Parathyroid adenoma (tissue), 2 donors: ENCODE data around the gene MAPRE3.

Source experiments
- H2AFZ ChIP-seq: fragments of 300-600 bp; sonication (generic); one replicate; pipeline ENCODE4 v1.7.0; 2017; ENCODE audit warnings: antibody characterized with exemption, mild to moderate bottlenecking
- H3K27ac ChIP-seq: fragments of 300-600 bp; sonication (generic); one replicate; pipeline ENCODE4 v1.7.0; 2017
- H3K27me3 ChIP-seq: fragments of 300-600 bp; sonication (generic); one replicate; pipeline ENCODE4 v1.7.0; 2017; ENCODE audit warnings: low read length; ENCODE audit not compliant: control insufficient read depth, insufficient read depth
- H3K36me3 ChIP-seq: fragments of 300-600 bp; sonication (generic); one replicate; pipeline ENCODE4 v1.7.0; 2017; ENCODE audit warnings: low read length; ENCODE audit not compliant: control insufficient read depth, insufficient read depth
- H3K4me1 ChIP-seq: fragments of 300-600 bp; sonication (generic); one replicate; pipeline ENCODE4 v1.7.0; 2017; ENCODE audit warnings: control low read depth
- H3K4me2 ChIP-seq: fragments of 300-600 bp; sonication (generic); one replicate; pipeline ENCODE4 v1.7.0; 2017; ENCODE audit warnings: low read length
- H3K4me3 ChIP-seq: fragments of 300-600 bp; sonication (generic); one replicate; pipeline ENCODE4 v1.7.0; 2017; ENCODE audit warnings: low read depth, low read length
- H3K79me2 ChIP-seq: fragments of 300-600 bp; sonication (generic); one replicate; pipeline ENCODE4 v1.7.0; 2017; ENCODE audit warnings: control low read depth
- H3K9ac ChIP-seq: fragments of 300-600 bp; sonication (generic); one replicate; pipeline ENCODE4 v1.7.0; 2017; ENCODE audit warnings: mild to moderate bottlenecking
- H3K9me3 ChIP-seq: fragments of 300-600 bp; sonication (generic); one replicate; pipeline ENCODE4 v1.7.0; 2017; ENCODE audit warnings: low read length; ENCODE audit not compliant: control insufficient read depth
- CTCF ChIP-seq: fragments of 300-600 bp; sonication (generic); IDR thresholded peaks from one replicate; pipeline ENCODE4 v1.7.0; 2017; ENCODE audit warnings: antibody characterized with exemption, mild to moderate bottlenecking
- donor health status: primary hyperparathyroidism.

MAPRE3 gene

DNA sequence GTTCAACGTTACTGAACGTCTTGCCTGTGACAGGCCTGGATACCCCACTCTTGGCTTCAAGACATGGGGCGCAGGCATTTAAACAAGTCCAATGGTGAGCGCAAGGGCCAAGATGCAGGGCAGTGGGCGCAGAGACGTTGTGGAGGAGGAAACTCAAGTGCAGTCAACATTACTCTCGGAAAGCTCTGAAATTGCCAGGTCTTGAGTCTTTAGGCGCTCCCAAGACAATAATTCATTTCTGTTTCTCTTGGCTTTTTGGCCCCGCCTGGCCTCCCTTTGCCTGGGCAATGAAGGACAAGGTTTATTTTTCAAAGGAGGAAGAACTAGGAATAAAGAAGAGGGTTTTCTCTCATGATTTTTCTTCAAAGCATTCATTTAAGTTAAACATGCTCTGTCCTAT lies 49.0 kb downstream of the MAPRE3 start:
- no peak for TF ChIP-seq CTCF
- no peaks in the 10 kb centered on the region for H3K9me3 ChIP-seq
- no peaks in the 10 kb centered on the region for H3K27me3 ChIP-seq
- no peak overlapping the region for H2AFZ ChIP-seq
- H3K36me3 ChIP-seq = no peaks in the 10 kb centered on the region
- H3K4me2 ChIP-seq = no peak overlapping the region
- peaks cover 40% of the 10 kb centered on the region for H3K79me2 ChIP-seq
- H3K9ac ChIP-seq = no peak overlapping the region
- H3K27ac ChIP-seq = peak overlapping the region; percentile 54
- H3K4me1 ChIP-seq = peaks cover 16% of the 10 kb centered on the region
- no peak overlapping the region for H3K4me3 ChIP-seq

- peaks cover 40% of the 10 kb centered on the region for H3K79me2 ChIP-seq
- H3K4me2 ChIP-seq = no peak overlapping the region
- H3K4me1 ChIP-seq = peaks cover 9% of the 10 kb centered on the region
- TF ChIP-seq CTCF = no peak
- no peaks in the 10 kb centered on the region for H3K9me3 ChIP-seq
- H3K27ac ChIP-seq = peak overlapping the region; percentile 54
- H3K4me3 ChIP-seq = no peak overlapping the region
- H3K27me3 ChIP-seq = no peaks in the 10 kb centered on the region
- H3K36me3 ChIP-seq = no peaks in the 10 kb centered on the region
- no peak overlapping the region for H3K9ac ChIP-seq
- H2AFZ ChIP-seq = no peak overlapping the region
Measured at GRCh38 chr2:27019931-27020855, 49.8 kb downstream of the MAPRE3 start.

- Histone ChIP-seq H2AFZ (no peak overlapping the region), H3K9me3 (no peaks in the 10 kb centered on the region), H3K36me3 (no peaks in the 10 kb centered on the region), H3K4me1 (no peaks in the 10 kb centered on the region), H3K9ac (no peak overlapping the region), H3K79me2 (peaks cover 40% of the 10 kb centered on the region), H3K27ac (no peak overlapping the region), H3K27me3 (no peaks in the 10 kb centered on the region), H3K4me3 (no peak overlapping the region), H3K4me2 (no peak overlapping the region)
- no peak for TF ChIP-seq CTCF
Measured at GRCh38 chr2:27021253-27022049, 51.0 kb downstream of the MAPRE3 start.

DNA sequence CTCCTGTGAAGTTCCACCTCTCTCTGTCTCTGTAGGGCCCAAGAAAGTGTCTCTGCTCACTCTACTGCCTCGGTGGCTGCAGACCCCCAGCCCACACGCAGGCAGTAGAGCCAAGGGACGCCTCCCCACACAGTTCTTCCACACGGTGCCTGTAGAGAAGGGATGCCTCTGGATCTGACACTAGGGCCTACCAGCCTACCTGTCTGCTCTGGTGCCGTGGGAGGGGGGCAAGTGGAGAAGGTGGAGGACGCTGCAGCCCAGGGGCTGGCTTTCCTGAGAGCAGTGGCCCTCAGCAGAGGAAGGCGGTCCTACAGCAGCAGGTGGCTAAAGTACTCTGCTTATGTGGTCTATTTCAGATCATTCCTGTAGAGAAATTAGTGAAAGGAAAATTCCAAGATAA lies 53.3 kb downstream of the MAPRE3 start:
- H3K4me2 ChIP-seq = no peak overlapping the region
- no peak overlapping the region for H2AFZ ChIP-seq
- H3K36me3 ChIP-seq = no peaks in the 10 kb centered on the region
- no peaks in the 10 kb centered on the region for H3K27me3 ChIP-seq
- no peak overlapping the region for H3K9ac ChIP-seq
- H3K27ac ChIP-seq = no peak overlapping the region
- peaks cover 30% of the 10 kb centered on the region for H3K79me2 ChIP-seq
- no peak for TF ChIP-seq CTCF
- H3K4me3 ChIP-seq = no peak overlapping the region
- H3K9me3 ChIP-seq = no peaks in the 10 kb centered on the region
- H3K4me1 ChIP-seq = no peaks in the 10 kb centered on the region
